ENCODE results near the gene GPR75.

GPR75 gene

DNA sequence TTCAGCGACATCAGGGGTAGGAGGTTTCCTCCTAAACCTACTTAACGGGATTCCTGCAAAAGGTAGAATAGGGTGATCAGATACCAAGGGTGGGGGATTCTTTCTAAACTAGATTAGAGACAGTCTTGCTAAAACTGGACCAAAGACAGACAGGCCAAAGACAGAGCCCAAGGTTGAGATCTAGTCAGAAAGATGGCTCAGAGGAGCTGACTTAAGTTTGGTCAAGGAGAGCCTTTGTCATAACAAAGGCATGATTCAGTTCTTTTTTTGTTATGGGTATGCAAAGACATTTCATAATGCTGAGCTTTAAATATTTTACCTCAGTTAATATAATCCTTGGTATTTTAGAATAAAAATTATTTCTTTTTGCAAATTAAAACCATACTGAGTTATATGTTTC, 17.8 kb upstream of the GPR75 start:
- peaks cover 4% of the 10 kb centered on the region; the same call in 1 of the 2 replicates for H3K4me1 ChIP-seq (ENCODE audit: insufficient read depth, low read length)
- peaks cover 77% of the 10 kb centered on the region for H3K36me3 ChIP-seq (ENCODE audit: insufficient read depth, low read depth, low read length)

DNA sequence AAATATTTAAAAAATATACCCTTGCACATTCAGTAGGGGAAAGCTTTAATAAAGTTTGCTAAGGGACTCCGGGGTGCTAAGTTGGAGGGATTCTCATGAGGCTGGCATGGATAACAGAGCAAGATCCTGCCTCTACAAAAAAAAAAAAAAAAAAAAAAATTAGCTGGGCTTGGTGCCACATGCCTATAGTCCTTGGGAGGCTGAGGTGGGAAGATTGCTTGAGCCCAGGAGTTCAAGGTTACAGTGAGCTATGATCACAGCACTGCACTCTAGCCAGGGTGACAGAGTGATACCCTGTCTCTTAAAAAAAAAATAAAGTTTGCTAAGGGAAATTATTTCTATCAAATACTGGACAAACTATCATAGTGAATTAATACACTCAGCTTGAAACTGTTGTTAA, 17.3 kb upstream of the GPR75 start:
- no peaks in the 10 kb centered on the region for H3K9me3 ChIP-seq (ENCODE audit: insufficient read depth, low read depth, low read length)
- H3K27ac ChIP-seq (ENCODE audit: low read length): no peak overlapping the region
- no peaks in the 10 kb centered on the region for H3K27me3 ChIP-seq (ENCODE audit: insufficient read depth, low read length)
- H3K4me3 ChIP-seq (ENCODE audit: low read length): no peak overlapping the region
- H3K36me3 ChIP-seq (ENCODE audit: insufficient read depth, low read depth, low read length): peaks cover 77% of the 10 kb centered on the region
- H3K9ac ChIP-seq (ENCODE audit: low read depth, low read length): no peak overlapping the region
- H3K4me1 ChIP-seq (ENCODE audit: insufficient read depth, low read length): peaks cover 4% of the 10 kb centered on the region; the same call in 1 of the 2 replicates

More for the DNA sequence above, 17.8 kb upstream of the GPR75 start:
- Histone ChIP-seq H3K27me3 (ENCODE audit: insufficient read depth, low read length) (no peaks in the 10 kb centered on the region), H3K27ac (ENCODE audit: low read length) (no peak overlapping the region), H3K4me3 (ENCODE audit: low read length) (no peak overlapping the region), H3K9me3 (ENCODE audit: insufficient read depth, low read depth, low read length) (no peaks in the 10 kb centered on the region), H3K9ac (ENCODE audit: low read depth, low read length) (no peak overlapping the region)

- H3K27ac ChIP-seq (ENCODE audit: low read length): no peak overlapping the region
- peaks cover 4% of the 10 kb centered on the region; the same call in 1 of the 2 replicates for H3K4me1 ChIP-seq (ENCODE audit: insufficient read depth, low read length)
- H3K27me3 ChIP-seq (ENCODE audit: insufficient read depth, low read length): no peaks in the 10 kb centered on the region
- H3K36me3 ChIP-seq (ENCODE audit: insufficient read depth, low read depth, low read length): peaks cover 69% of the 10 kb centered on the region
- H3K9me3 ChIP-seq (ENCODE audit: insufficient read depth, low read depth, low read length): no peaks in the 10 kb centered on the region
- no peak overlapping the region for H3K9ac ChIP-seq (ENCODE audit: low read depth, low read length)
- no peak overlapping the region for H3K4me3 ChIP-seq (ENCODE audit: low read length)
Measured at GRCh38 chr2:53874401-53874950, 14.7 kb upstream of the GPR75 start.

- no peaks in the 10 kb centered on the region for H3K4me1 ChIP-seq (ENCODE audit: insufficient read depth, low read length)
- peaks cover 76% of the 10 kb centered on the region for H3K36me3 ChIP-seq (ENCODE audit: insufficient read depth, low read depth, low read length)
- H3K9ac ChIP-seq (ENCODE audit: low read depth, low read length): no peak overlapping the region
- no peak overlapping the region for H3K27ac ChIP-seq (ENCODE audit: low read length)
- H3K9me3 ChIP-seq (ENCODE audit: insufficient read depth, low read depth, low read length): no peaks in the 10 kb centered on the region
- H3K27me3 ChIP-seq (ENCODE audit: insufficient read depth, low read length): no peaks in the 10 kb centered on the region
- H3K4me3 ChIP-seq (ENCODE audit: low read length): no peak overlapping the region
Measured at GRCh38 chr2:53867773-53868172, 8.0 kb upstream of the GPR75 start.

- Histone ChIP-seq H3K36me3 (ENCODE audit: insufficient read depth, low read depth, low read length) (peaks cover 72% of the 10 kb centered on the region), H3K27me3 (ENCODE audit: insufficient read depth, low read length) (no peaks in the 10 kb centered on the region), H3K9me3 (ENCODE audit: insufficient read depth, low read depth, low read length) (no peaks in the 10 kb centered on the region), H3K4me3 (ENCODE audit: low read length) (no peak overlapping the region), H3K9ac (ENCODE audit: low read depth, low read length) (no peak overlapping the region), H3K27ac (ENCODE audit: low read length) (no peak overlapping the region), H3K4me1 (ENCODE audit: insufficient read depth, low read length) (no peaks in the 10 kb centered on the region)
Measured at GRCh38 chr2:53867169-53867568, 7.4 kb upstream of the GPR75 start.

DNA sequence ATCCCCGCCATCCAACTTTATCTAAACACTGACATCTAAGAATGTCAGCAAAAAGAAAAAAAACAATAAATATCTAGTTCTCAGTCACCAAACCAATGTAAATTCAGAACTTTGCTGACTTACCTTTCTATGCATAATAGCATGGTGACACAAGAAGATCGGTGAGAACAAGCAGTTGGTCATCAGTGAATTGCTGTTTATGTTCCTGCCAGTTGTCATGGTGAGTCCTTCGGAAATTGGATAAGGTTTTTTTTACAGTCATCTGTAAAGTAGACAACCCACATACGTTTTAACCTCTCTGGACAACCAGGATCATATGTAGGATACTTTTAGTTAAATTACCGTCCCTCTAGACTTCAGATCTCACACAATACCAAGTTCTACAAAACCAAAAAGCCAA, 6.2 kb upstream of the GPR75 start:
- peaks cover 68% of the 10 kb centered on the region for H3K36me3 ChIP-seq (ENCODE audit: insufficient read depth, low read depth, low read length)
- H3K9ac ChIP-seq (ENCODE audit: low read depth, low read length): no peak overlapping the region
- H3K4me3 ChIP-seq (ENCODE audit: low read length): no peak overlapping the region
- H3K9me3 ChIP-seq (ENCODE audit: insufficient read depth, low read depth, low read length): no peaks in the 10 kb centered on the region
- no peak overlapping the region for H3K27ac ChIP-seq (ENCODE audit: low read length)
- no peaks in the 10 kb centered on the region for H3K27me3 ChIP-seq (ENCODE audit: insufficient read depth, low read length)
- H3K4me1 ChIP-seq (ENCODE audit: insufficient read depth, low read length): no peaks in the 10 kb centered on the region

DNA sequence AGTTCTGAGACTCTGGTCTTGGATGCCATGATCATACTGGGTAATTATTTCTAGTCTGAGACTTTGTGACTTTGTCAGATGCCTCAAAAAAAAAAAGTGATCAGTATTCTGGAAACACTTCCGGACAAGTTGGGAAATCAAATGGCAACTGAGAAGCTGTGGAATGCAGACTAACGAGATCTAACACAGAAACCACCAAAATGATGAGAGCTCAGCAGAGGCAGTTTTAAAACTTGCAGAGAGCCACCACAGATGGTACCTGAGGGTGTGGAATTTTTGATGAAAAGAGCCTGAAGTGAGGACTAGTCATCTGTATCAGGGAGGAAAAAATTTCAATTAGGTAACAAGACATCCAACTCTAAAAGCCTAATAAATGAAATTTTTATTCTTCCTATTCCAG, 5.5 kb upstream of the GPR75 start:
- Histone ChIP-seq H3K36me3 (ENCODE audit: insufficient read depth, low read depth, low read length) (peaks cover 71% of the 10 kb centered on the region), H3K9ac (ENCODE audit: low read depth, low read length) (no peak overlapping the region), H3K9me3 (ENCODE audit: insufficient read depth, low read depth, low read length) (no peaks in the 10 kb centered on the region), H3K4me1 (ENCODE audit: insufficient read depth, low read length) (no peaks in the 10 kb centered on the region), H3K4me3 (ENCODE audit: low read length) (no peak overlapping the region), H3K27ac (ENCODE audit: low read length) (no peak overlapping the region), H3K27me3 (ENCODE audit: insufficient read depth, low read length) (no peaks in the 10 kb centered on the region)

DNA sequence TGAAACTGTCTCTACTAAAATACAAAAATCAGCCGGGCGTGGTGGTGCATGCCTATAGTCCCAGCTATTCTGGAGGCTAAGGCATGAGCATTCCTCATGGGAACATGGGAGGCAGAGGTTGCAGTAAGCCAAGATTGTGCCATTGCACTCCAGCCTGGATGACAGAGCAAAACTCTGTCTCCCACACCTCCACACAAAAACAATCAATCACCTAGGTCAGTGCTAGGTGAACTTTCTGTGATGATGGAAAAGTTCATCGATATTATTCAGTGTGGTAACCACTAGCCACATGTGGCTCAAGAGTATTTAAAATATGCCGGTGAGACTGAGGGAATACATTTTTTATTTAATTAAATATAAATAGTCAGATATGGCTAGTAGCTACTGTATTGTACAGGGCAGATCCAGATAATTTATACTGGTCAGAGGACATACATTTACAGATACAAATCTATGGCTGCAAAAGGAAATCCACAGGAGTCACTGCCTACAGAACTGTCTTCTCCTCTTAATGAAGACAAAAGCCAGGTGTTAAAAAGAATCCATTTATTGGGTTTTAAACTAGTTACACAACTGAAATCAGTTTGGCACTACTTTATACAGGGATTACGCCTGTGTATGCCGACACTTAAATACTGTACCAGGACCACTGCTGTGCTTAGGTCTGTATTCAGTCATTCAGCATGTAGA, 3.9 kb upstream of the GPR75 start:
- no peak overlapping the region for H3K9ac ChIP-seq (ENCODE audit: low read depth, low read length)

GRCh38 chr2:53861824-53862223, 2.1 kb upstream of the GPR75 start:
- Histone ChIP-seq H3K27ac (ENCODE audit: low read length) (no peak overlapping the region), H3K36me3 (ENCODE audit: insufficient read depth, low read depth, low read length) (peaks cover 40% of the 10 kb centered on the region), H3K9ac (ENCODE audit: low read depth, low read length) (no peak overlapping the region), H3K4me1 (ENCODE audit: insufficient read depth, low read length) (no peaks in the 10 kb centered on the region), H3K9me3 (ENCODE audit: insufficient read depth, low read depth, low read length) (no peaks in the 10 kb centered on the region), H3K4me3 (ENCODE audit: low read length) (no peak overlapping the region), H3K27me3 (ENCODE audit: insufficient read depth, low read length) (no peaks in the 10 kb centered on the region)

More for the DNA sequence above, 3.9 kb upstream of the GPR75 start:
- H3K4me1 ChIP-seq (ENCODE audit: insufficient read depth, low read length): no peaks in the 10 kb centered on the region
- H3K27ac ChIP-seq (ENCODE audit: low read length): no peak overlapping the region
- peaks cover 55% of the 10 kb centered on the region for H3K36me3 ChIP-seq (ENCODE audit: insufficient read depth, low read depth, low read length)
- H3K9me3 ChIP-seq (ENCODE audit: insufficient read depth, low read depth, low read length): no peaks in the 10 kb centered on the region
- H3K4me3 ChIP-seq (ENCODE audit: low read length): no peak overlapping the region
- H3K27me3 ChIP-seq (ENCODE audit: insufficient read depth, low read length): no peaks in the 10 kb centered on the region

DNA sequence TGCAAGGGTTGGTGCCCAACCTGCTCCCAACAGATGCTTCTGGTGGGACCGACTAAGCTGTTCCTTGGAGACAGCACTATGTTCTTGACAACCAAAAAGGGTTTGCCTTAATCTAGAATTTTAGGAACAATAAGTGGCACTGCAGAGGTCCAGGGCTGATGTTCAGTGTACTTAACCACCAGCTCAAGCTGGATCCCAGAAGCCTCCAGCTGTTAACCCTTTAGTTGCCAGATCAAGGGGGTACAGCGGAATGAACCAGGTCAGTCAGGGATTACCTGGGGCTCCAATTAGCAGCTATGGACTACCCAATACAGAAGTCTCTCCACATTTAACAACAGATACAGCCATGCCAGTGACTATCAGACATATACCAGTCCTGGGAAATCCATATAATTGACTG, 3.5 kb downstream of the GPR75 start:
- Histone ChIP-seq H3K4me1 (ENCODE audit: insufficient read depth, low read length) (no peaks in the 10 kb centered on the region), H3K9ac (ENCODE audit: low read depth, low read length) (no peak overlapping the region), H3K27me3 (ENCODE audit: insufficient read depth, low read length) (no peaks in the 10 kb centered on the region), H3K36me3 (ENCODE audit: insufficient read depth, low read depth, low read length) (peaks cover 26% of the 10 kb centered on the region; the same call in 1 of the 2 replicates), H3K4me3 (ENCODE audit: low read length) (no peak overlapping the region), H3K9me3 (ENCODE audit: insufficient read depth, low read depth, low read length) (no peaks in the 10 kb centered on the region), H3K27ac (ENCODE audit: low read length) (no peak overlapping the region)

GRCh38 chr2:53854678-53855077, 5.1 kb downstream of the GPR75 start:
- H3K9me3 ChIP-seq (ENCODE audit: insufficient read depth, low read depth, low read length): no peaks in the 10 kb centered on the region
- no peaks in the 10 kb centered on the region for H3K4me1 ChIP-seq (ENCODE audit: insufficient read depth, low read length)
- H3K27me3 ChIP-seq (ENCODE audit: insufficient read depth, low read length): no peaks in the 10 kb centered on the region
- no peak overlapping the region for H3K9ac ChIP-seq (ENCODE audit: low read depth, low read length)
- H3K27ac ChIP-seq (ENCODE audit: low read length): no peak overlapping the region
- H3K4me3 ChIP-seq (ENCODE audit: low read length): no peak overlapping the region
- peaks cover 21% of the 10 kb centered on the region; the same call in 1 of the 2 replicates for H3K36me3 ChIP-seq (ENCODE audit: insufficient read depth, low read depth, low read length)

DNA sequence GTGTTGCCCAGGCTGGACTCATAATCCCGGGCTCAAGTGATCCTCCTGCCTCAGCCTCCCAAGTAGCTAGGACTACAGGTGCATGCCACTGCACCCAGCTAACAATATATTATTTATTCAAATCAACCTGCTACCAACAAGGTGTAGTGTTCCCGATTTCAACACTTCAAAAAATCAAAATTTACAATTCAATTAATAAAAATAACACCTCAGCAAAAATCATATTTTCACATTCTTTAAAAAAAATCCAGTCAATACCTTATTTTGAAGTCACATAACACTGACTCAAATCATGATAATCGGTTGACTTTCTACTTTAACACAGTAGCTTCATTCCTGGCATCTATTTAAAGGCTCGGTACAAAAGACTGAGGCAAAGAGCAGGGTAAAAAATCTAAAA, 7.2 kb downstream of the GPR75 start:
- H3K4me3 ChIP-seq (ENCODE audit: low read length): no peak overlapping the region
- H3K4me1 ChIP-seq (ENCODE audit: insufficient read depth, low read length): no peaks in the 10 kb centered on the region
- H3K27ac ChIP-seq (ENCODE audit: low read length): no peak overlapping the region
- no peaks in the 10 kb centered on the region for H3K9me3 ChIP-seq (ENCODE audit: insufficient read depth, low read depth, low read length)
- H3K27me3 ChIP-seq (ENCODE audit: insufficient read depth, low read length): no peaks in the 10 kb centered on the region
- no peak overlapping the region for H3K9ac ChIP-seq (ENCODE audit: low read depth, low read length)
- peaks cover 21% of the 10 kb centered on the region; the same call in 1 of the 2 replicates for H3K36me3 ChIP-seq (ENCODE audit: insufficient read depth, low read depth, low read length)

Data from iPS-20b (cell line).